HG03575 (cell line): ENCODE results near the gene CD1E.
"Not testable (repeated sequence)": the region's sequence is repeated elsewhere in the genome, so short reads cannot be mapped to it uniquely, and the experiment has no call there.

Experiments
- ATAC-seq: cut with Tn5 transposase; IDR thresholded peaks from one replicate; pipeline ENCODE4 v1.9.1; 2021; ENCODE audit not compliant: unreplicated experiment, insufficient number of reproducible peaks, low FRiP score; ENCODE audit errors: extremely low read depth

Gene CD1E

GRCh38 chr1:158353303-158354075 is at the start of gene CD1E:
Gene CD1E (plus strand): TSS chr1:158353894. CDS start chr1:158353989, 95 bp downstream.
- ATAC-seq: no peak

GRCh38 chr1:158310623-158311022 is 43.1 kb upstream of the CD1E start:
- peak; percentile 64 for ATAC-seq

- peak; percentile 38 for ATAC-seq
Observed at GRCh38 chr1:158311066-158311465, 42.6 kb upstream of the CD1E start.

- no peak for ATAC-seq
Observed at GRCh38 chr1:158323866-158324265, 29.8 kb upstream of the CD1E start.

GRCh38 chr1:158324395-158324794 is 29.3 kb upstream of the CD1E start:
- no peak for ATAC-seq

- no peak for ATAC-seq
Observed at GRCh38 chr1:158327481-158327880, 26.2 kb upstream of the CD1E start.

GRCh38 chr1:158328426-158328825 is 25.3 kb upstream of the CD1E start:
- no peak for ATAC-seq

GRCh38 chr1:158329300-158329699 is 24.4 kb upstream of the CD1E start:
- no peak for ATAC-seq

- ATAC-seq: no peak
Observed at GRCh38 chr1:158329733-158330132, 24.0 kb upstream of the CD1E start.

GRCh38 chr1:158330391-158331105 is 23.1 kb upstream of the CD1E start:
- ATAC-seq: no peak

- no peak for ATAC-seq
Observed at GRCh38 chr1:158331106-158331425, 22.6 kb upstream of the CD1E start.

- no peak for ATAC-seq
Observed at GRCh38 chr1:158331481-158332150, 22.1 kb upstream of the CD1E start, which contains the start of gene CD1B. Gene CD1B (minus strand): TSS chr1:158331531. CDS start chr1:158331423, 108 bp downstream.

- no peak for ATAC-seq
Observed at GRCh38 chr1:158333405-158334155, 20.1 kb upstream of the CD1E start.

GRCh38 chr1:158334526-158335212 is 19.0 kb upstream of the CD1E start:
- ATAC-seq: no peak

- no peak for ATAC-seq
Observed at GRCh38 chr1:158335213-158335532, 18.5 kb upstream of the CD1E start.

GRCh38 chr1:158336413-158336812 is 17.3 kb upstream of the CD1E start:
- ATAC-seq: not testable (repeated sequence)

GRCh38 chr1:158348946-158349345 is 4.7 kb upstream of the CD1E start:
- ATAC-seq: not testable (repeated sequence)

- ATAC-seq: no peak
Observed at GRCh38 chr1:158354255-158354654, 561 bp downstream of the CD1E start.

GRCh38 chr1:158355773-158356285 is 2.1 kb downstream of the CD1E start:
- no peak for ATAC-seq
